Retina (tissue), 1 donor: ENCODE measurements around the gene PLA2G4E.
A peak's percentile ranks its signal among the peaks of the same experiment; 100 is the strongest.

Experiments used
- DNase-seq: peaks from one replicate; pipeline ENCODE4 v3.0.0-alpha.2; 2016

Gene PLA2G4E

DNA sequence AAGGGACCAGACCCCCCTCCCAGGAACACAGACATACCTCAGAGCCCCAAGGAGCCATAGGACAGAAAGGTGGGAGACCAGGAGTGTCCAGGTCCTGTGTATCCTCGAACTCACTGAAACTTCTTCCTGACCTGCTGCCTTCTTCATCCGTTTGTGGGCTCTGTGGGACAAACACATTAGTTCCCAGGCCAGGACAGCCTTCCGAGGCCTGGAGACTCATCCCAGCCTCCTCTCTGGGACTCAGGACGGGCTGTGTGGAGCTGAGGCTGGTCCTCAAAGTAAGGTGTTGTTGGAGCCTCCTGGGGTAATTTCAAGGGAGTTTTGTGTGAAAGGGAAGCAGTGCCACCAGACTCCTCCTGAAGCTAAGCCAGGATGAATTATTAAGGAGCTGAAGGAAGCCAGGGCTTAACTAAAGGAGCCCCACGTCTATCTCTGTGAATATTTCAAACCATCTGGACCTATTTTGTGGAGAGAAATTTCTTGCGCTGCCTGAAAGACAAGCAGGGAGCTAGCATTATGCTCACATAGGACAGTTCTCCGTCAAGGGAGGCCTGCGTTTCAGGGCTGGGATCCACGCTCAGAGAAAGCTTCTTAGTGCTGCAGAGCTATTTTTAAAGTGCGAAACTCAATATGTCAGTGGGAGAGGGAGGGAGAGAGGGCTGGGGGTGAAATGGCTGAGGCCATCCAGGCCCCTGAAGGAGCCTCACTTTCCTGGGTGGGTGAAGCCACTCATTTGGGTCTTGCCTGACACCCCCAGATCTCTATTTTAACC lies 29.8 kb upstream of the PLA2G4E start:
- peak; percentile 28 for DNase-seq

DNA sequence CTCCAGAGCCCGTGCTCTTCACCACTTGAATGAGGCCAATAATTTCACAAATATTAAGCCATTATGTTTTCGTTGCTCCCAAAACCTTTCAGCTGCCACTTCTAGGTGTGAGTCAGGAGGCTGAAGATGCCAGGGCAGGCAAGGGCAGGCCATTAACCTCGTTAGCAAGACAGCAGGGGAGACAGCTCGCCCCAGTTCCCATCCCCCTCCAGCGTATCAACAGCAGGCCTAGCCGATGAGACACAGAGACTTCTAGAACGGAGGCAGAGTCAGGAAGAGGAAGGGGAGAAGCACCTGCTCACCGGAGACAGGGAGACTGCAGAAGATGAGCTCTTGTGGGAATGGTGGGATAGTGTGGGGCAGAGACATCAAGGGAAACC lies 28.0 kb upstream of the PLA2G4E start:
- peak; percentile 36 for DNase-seq

DNA sequence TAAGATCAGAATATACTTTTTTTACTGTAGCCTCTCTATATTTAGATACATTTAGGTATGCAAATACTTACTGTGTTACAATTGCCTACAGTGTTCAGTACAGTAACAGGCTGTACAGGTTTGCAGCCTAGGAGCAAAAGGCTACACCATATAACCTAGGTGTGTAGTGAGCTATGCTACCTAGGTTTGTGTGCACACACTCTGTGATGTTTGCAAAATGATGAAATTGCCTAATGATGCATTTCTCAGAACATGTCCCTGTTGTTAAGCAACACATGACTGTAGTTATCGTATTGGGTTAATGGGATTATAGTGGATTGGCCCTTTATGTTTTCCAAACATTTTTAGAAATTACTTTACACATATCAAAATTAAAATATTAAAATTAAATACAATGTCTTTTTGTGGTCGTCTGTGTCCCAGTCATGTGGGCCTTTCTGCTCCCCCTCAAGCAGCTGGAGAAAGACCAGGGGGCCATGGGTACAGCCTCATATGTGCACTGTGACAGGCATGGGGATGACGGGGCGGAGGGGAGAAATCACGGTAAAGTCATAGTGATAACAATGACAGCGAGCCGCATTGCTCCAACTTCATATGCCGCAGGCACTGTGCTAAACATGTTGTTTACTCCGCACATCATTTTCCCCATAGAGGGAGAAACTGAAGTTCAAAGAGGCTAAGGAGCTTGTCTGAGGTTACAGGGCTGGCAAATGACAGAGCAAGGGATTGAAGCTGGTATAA lies 27.4 kb upstream of the PLA2G4E start:
- no peak for DNase-seq

DNA sequence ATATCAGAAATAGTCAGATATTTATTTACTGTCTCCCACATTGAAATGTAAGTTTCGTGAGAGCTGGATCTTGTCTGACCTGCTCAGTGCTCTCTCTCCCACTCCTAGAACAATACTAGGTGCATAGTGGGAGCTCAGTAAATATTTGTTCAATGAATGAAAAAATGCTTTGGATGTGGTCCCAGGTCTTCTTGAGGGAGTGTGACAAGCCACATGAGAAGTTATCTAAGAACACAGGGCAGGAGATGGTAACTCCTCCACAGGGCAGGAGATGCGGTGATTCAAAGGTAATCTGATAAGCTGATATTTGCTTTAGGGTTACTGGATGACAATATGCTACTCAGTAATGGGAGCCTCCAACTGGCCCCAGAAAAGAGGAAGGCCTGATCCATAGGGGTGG lies 25.8 kb upstream of the PLA2G4E start:
- DNase-seq: no peak

DNA sequence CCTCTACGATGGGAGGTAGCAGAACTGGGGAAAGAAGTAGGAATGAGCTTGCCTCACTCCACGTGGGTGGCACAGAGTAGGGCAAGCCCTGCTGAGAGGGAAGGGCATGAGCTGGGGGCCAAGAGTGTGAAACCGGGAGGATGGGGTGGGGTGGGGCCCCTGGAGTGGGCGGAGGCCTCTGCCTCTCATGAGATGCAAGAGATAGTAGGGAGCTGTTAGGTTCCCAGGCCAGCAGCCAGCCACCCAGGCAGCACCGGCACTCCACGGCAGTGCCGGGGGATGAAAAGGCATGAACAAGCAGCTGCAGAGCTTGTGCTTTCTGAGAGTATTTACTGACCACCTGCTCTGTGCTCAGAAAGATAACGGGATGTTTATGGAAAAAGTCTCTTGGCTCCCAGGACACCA lies 24.4 kb upstream of the PLA2G4E start:
- no peak for DNase-seq

DNA sequence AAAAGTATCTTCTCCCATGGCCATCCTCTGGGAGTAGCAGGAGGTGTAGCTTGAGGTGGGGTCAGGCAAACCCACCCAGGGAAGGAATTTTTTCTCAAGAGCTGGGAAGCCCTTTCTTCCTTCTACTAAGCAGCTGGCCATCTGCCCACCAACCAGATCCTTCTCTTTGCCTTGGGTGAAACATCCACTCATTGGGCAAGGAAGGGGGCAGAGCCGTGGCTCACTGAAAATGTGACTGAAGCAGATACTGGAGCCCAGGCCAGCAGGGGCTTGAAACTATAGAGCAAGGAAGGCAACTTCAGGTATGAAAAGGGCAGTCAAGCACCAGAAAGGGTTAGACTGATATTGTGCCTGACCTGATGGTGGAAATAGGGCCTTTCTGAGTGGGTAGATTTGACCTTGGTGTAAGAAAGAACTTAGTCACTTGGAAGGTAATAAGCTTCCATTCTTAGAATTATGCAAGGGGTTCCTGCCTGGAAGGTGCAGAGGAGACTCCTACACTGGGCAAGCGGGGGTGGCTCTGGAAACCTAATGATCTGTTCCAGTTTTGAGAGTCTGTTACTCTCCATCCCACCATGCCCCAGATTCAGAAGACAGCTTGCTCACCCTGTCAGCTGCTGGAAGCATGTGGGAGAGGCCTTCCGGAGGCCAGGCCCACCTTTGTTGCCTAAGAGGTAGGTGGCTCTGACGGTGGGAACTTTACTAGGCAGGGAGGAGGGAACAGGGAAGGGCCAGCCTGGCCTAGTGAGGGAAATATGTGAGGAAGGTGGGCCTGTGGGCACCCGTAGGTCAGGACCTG lies 22.0 kb upstream of the PLA2G4E start:
- DNase-seq: no peak

DNA sequence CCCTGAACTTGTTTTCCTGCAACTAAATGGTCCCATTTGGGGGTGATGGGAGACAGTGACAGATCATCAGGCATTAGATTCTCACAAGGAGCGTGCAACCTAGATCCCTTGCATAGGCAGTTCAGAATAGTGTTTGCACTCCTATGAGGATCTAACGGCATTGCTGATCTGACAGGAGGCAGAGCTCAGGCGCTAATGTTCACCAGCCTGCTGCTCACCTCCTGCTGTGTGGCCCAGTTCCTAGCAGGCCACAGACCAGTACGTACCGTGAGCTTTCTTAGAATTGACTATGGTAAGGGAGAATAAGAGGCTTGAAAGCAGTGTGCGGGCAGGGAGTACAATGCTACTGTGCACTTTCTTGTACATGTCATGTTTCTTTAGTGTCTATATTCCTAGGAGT lies 17.6 kb upstream of the PLA2G4E start:
- DNase-seq: no peak

DNA sequence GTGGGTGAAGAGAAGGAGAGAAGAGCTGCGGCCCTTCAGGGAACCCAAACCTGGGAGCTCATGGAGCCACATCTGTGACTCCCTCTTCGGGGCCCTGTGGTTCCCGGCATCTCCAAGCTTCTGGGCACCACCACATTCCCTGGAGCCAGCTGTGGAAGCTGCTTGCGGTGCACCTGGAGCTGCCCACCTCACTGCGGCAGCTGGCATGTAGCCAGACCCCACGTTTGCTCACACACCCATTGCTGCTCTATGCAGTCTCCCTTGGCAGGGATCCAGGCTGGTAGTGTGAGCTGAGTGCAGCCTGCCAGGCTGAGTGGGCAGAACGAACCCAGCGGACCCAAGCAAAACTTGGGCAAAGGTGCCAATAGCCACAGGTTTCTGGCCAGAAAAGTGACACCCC lies 16.8 kb upstream of the PLA2G4E start:
- no peak for DNase-seq

DNA sequence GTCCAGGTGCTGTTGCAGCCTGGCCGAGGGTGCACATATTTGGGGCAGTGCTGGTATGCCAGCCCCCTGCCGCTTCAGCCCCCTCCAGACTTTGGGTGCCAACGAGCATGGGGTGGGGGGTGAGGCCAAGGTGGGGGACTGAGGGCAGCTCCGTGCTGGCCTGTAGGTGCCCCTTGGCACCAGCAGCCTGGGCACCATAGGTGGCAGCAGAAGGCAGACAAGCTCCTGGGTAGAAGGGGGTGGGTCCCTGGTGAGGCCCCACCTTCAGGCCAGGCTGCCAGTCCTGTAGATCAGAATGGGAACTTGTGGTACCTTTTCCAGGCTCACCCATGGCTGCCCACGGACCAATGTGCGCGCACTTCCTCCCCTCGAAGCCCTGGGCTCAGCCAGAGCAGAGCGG lies 16.1 kb upstream of the PLA2G4E start:
- no peak for DNase-seq

DNA sequence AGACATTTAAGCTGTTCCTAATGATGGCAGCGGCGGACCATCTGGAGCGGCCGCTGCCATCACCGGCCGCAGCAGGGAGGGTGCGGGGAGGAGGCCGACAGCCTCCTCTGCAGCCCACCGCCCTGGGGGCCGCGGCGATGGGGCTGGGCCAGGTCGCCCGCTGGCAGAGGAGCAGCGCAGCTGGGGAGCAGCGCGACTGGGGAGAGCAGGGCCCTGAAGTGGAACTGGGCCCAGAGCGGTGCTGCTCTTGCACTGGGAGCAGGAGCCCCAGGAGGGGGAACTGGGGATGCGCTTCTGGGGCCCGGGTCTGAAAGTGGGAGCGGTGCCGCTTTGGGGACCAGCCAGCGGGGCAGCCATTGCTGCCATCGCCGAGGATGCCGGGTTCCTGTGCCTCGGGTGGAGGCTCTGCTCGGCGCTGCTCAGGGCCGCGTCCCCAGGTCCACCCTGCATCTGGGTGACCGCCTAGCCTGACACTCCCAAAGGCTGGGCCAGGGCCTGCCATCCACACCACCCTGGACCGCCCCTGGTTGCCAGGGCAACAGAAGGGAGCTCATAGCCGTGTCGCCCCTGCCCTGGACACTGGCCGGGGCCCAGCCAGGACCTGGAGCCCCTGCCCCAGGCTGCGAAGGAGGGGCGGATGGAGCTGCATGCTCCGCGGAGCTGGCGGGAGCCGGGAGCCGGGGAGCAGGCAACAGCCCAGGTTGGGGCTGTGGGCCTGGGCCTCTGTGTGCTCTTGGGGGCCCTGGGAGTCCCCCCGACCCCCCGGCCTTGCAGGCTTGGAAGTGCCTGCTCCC lies 15.5 kb upstream of the PLA2G4E start:
- DNase-seq: peak; percentile 41

DNA sequence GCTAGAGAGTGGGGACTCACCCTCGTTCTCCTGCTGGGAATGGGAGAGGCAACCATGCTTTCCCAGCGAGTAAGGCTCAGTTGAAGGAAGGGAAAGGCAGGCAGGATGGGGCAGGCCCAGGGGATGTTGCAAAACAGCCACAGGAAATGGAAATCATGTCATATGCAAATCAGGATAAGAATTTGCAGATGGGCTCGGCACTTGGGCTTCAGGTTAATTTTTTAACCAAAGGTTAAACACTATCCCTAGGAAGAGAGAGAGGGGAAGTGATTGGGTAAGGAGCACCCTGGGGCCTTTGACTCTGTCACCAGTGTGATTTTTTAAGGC lies 14.6 kb upstream of the PLA2G4E start:
- no peak for DNase-seq

DNA sequence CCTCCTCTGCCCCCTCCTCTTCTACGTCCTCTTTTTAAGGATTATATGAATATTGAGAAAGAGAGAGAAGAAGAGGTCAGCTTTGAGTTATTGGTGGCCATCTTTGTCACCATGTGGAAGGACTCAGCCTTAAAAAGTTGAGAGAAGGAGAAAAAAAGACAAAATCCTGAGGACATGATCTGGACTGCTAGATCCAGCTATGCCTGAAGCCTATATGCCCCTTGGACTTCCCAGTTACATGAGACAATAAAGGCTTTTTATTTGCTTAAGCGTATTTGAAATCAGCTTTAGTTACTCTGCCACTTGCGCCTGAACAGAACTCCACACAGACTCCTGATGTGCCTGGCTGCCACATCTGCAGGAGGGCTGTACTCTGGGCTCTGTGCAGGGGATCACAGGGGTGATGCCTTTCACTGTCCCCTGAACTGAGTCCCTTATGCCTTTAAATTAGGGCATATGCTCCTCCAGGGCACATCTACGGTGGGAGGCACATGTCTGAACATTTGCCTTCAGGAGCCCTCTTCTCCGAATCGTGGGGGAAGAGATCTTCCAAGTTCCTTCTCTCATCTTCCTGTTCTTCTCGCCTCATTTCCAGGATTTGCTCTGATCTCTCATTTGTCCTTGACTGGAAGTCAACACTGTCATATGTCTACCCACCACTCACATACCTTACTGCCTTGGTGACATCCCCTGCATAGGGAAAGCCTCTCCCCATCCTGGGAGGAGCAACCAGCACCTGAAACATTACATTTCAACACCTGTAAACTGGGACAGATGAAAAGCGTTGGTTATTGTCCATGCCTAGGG lies 14.0 kb upstream of the PLA2G4E start:
- no peak for DNase-seq

DNA sequence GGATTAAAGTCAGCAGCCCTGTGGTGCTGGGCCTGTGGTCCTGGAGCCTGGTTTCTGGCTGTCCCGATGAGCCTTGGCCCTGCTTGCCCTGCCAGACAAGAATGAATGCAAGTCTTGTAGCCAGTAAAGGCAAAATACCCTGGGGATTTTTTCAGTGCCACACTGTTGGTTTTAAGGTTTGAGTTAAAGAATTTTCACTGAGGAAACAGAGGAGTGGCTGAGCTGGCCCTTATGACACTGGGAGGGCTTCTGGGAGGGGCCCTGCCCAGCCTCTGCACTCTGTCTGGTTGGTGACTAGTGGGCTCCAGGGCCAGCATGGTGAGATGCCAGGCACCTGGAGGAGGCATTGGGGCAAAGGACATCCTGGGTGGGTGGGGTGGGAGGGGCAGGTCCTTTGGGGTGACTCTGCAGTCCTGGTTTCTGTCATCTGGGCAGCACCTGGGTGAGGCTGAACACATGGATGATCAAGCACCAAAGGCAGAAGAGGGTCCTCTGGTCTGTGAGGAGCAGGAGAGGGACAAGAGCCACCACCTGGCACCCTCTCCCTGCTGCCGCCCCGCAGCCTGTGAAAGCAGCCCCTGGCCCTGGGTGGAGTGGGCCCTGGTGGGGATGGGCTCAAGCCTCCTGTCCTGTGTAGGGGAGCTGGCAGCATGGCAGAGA lies 12.5 kb upstream of the PLA2G4E start:
- DNase-seq: no peak

DNA sequence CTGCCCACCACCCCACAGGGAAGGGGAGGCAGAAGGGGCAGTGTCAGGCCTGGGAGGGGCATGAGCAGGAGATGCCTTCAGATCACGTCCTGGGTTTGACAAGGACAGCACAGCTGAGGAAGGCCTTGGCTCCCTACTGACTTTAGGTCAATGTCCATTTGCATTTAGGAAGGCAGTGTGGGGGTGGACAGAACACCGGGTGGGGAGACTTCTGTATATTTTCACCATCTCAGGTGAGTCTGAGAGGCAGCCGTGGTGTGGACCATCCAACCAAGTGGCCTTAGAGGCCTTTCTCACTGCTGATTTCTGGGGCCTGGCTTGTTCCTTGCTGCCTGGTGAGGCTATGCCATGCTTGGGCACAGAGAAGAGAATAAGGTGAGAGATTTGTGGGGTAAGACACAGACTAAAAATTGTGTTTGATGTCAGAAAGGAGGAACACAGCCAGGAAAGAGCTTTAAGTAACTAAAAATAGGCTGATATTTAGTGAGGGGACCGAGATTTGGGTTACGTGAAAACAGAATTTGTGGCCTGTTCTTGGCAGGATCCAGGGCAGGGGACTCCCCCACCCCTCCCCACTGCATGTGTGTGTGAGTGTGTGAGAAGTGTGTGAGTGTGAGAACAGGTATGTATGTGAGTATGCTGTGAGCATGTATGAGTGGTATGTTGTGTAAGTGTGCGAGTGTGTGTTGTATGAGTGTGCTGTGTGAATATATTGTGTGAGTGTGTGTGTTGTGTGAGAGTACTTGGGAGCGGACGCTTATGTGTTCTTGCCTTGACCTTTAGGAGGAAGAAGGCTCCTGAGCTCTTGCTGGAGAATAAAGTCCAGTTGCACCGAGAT lies 11.8 kb upstream of the PLA2G4E start:
- DNase-seq: no peak

DNA sequence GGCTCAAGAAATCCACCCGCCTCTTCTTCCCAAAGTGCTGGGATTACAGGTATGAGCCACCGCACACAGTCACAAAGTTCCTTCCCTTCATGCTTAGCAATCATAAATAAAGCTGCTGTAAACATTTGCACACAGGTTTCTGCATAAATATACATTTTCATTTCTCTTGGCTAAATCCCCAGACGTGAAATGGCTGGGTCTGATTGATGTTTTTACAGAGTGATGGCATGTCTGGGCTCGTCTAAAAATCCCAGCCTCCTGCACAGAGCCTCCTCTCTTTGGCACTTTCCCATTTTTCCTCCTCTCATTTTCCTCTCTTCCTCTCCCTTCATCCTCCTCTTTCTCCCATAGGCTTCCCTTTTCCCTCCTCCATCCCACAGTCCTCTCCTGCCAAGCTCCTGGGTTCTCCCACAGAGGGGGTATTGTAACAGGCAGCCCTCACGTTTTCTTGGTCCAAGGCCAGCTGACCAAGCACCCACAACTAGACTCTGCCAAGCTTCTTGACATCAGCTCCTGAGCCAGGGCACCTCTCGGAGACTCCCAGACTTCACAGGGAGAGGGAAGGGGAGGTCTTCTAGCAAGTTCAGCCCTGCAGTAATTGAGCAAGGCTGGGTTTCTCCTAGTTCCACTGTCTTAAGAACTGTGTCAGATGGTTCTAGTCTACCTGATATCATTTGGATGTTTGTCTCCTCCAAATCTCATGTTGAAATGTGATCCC lies 10.5 kb upstream of the PLA2G4E start:
- no peak for DNase-seq

DNA sequence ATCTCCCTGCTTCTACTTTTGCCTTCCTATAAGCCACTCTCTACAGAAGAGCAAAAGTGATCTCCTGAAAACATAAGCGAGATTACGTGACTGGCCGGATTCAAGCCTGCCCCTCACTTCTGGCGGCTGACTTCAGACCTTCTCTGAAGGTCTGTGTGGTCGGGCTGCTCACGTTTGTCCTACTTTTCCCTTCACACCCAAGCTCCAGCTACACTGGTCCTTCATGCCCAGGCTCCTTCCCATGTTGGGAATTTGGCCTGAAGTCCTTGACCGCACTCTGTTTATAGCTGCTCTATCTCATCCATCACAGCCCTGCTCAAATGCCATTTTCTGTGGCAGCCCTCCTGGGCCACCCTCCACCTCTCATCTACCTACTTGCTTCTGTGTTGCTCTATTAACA lies 6.7 kb upstream of the PLA2G4E start:
- DNase-seq: no peak

DNA sequence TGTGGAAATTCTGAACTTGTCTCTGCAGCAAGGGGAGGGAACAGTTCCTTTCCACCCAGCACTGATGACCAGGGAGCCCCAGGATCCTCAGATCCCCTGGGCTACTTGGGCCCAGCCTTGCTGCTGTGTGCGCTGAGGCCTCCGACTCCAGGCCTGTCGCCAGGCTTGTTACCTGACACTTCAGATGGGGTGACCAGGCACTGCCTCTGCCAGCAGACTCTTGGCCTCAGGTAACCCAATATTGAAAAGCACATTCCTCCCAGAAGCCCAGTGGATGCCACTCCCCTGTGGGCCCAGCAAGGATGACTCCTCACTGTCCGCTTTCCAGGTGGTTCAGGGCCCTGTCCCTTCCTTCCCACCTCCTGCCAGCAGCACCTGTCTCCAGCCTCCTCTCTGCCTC lies 3.5 kb upstream of the PLA2G4E start:
- DNase-seq: no peak

DNA sequence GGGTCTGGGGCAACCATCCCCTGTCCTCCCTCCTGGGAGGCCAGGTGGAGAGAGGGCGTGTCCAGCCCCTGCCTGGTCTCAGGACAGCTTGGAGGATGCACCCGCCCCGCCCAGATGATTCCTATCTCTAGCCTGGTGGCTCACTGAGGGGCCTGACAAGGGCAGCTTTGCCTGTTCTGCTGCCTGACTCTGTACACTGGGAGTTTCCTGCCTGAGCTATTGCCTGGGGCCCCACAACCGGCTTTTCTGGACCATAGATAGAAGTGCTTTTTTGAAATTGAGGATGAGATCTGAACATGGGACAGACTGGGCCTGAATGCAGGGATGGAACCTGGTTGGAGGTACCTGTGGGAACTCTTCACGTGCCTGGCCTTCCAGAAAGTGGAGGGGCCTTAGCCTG lies 751 bp upstream of the PLA2G4E start:
- DNase-seq: no peak

DNA sequence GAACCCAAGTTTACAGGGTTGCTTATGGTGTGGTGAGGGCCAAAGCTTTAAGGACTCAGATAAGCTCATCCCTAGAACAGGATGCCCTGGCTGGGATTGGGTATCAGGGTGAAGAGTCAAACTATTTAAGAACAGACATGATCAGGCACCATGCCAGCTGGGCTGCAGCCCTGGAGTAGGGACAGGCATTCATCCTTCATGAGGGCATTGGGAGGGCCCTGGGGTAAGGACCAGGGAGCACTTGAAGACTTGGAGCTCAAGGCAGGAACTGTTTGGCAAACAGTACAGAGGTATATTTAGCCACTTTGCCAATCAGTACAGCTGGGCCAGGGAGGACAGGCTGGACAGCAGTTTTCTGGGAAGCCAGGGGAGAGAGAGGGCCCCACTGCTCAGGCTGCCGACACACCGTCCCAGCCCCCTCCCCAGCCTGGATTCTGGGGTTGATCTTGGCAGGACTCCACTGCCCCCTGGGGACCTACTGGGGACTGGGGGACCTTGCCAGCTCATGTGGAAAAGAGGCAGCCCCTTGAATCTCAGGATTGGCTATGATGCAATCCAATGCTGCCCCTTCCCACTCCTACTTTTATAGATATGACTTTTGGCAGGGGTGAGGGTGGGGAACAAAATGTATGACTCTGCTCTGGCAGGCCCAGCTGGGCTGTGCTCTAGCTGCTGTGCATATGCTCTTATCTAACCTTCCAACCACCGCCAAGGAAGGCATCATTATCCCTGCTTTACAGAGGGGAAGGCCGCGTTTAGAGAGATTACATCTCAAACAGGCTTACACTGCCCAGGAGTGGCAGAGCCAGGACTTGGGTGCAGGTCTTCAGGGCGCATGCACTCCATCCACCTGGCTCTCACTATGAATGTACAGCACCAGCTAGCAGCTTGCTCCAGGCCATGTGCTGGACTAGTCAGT lies 2.3 kb downstream of the PLA2G4E start:
- DNase-seq: no peak
